HG03439 (cell line): ENCODE data around the gene AHSA1.

Source experiments
- ATAC-seq: cut with Tn5 transposase; IDR thresholded peaks from one replicate; pipeline ENCODE4 v1.9.1; 2021; ENCODE audit warnings: mild to moderate bottlenecking, moderate library complexity; ENCODE audit not compliant: unreplicated experiment

AHSA1 gene

DNA sequence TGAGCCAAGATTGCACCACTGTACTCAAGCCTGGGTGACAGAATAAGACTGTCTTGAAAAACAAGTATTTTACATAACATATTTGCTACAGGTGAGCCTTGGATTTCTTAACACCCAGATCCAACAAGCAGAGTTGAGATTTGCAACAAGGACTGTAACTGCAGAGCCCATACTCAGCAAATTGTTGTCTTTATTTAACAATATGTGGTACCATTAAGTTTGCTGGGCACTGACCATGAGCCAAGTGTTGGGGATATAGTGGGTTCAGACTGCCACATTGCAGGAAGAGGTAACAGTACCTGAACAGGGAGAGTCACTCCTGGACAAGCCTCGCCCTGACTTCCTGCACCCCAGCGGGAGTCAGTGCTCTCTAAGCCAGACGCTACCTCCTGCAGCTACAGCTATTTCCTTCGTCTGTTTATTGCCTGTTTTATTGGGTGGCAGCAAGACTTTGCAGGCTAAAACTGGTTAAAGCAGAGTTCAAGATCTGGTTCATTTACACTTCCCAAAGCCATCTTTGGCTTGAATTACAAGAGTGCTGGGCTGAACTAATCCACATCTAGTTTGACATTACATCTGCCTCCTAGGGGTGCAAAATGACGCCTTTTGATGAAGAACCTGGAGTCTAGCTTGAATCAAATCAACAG is 12.5 kb downstream of the AHSA1 start:
- ATAC-seq, result no peak

DNA sequence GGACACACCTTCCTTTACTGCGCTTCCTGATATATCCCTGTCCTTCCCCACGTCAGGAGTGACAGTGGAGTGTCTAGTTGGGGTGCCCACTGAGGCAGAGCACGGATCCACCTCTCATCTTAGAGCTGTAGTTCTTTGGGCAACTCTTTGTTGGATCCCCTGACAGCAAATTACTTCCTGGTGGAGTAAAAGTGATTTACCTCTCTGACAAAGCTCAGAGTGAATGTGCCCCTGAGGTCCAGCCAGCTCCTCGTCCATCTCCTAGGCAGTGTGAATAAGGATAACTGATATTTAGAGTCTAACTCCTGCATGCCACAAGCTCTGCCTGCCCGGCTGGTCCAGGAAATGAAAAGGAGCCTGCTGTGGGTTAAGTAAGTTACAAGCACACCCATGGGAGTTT is 16.0 kb downstream of the AHSA1 start:
- ATAC-seq, result no peak

DNA sequence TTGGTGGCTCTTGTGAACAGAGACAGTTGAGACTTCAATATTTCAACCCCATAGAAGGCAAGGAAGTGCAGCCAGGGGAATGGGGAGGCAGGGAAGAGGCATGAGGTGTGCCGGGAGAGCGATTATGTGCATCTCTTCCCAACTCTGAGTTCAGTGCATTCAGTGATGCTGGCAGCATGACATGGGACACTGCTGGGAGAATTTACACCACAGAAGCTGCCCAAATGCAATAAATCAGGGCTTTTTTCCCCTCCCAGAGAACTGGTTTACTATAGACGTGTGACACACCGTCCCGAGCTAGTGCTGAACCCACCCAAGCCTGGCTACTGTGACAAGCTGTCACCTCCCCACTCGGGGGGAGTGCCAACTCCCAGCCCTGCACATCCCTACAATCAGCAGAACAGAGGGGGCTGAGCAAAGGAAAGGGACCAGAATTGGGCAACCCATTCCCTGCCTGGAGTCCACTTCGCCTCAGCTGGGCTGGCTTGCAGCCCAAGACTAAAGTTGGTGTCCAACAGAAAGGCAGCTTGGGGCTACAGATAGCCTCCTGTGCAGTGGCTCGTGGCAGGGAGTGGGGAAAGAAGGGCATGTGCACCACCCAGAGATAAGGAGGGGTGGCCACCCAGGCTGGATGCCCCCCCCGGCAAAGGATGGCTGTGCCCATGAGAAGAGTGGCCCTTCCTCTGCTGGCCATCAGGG is 16.7 kb downstream of the AHSA1 start:
- no peak for ATAC-seq

GRCh38 chr14:77475432-77476115 is 17.7 kb downstream of the AHSA1 start:
- no peak for ATAC-seq

- no peak for ATAC-seq
These were observed 20.1 kb downstream of the AHSA1 start for GRCh38 chr14:77478029-77478428.

DNA sequence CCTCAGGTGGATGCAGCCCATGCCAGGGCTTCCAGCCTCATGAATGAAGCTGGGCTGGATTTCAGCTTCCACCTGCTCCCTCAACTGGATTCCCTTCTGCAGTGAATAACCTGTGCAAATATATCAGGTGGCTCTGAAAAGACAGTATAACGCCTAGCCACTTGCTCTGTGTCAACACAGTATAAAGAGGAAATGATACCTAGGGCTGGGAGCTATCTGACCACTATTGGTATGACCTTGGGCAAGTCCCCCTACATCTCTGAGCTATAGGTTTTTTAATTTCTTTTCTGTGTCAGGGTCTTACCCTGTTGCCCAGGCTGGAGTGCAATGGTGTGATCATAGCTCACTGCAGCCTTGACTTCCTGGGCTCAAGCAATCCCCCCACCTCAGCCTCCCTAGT is 20.9 kb downstream of the AHSA1 start:
- ATAC-seq, result peak; percentile 76

DNA sequence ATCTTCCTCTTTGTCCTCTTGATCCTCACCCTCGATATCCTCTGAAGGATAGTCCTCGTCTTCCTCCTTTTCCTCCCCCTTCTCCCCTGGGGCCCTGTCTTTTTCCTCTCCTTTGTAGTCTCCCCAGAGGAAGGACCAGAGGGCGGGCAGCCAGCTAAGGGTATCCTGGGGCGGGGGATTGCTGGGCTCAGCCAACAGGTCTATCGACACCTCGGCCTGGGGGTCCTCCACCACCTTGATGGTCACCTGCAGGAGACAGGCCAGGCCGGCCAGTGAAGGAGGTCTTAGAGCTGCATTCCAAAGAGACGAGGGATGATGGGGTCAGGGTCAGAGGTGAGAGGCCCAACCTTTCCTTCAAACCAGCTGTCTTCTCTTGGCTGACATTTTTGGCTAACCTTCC is 24.5 kb downstream of the AHSA1 start:
- ATAC-seq, result no peak

DNA sequence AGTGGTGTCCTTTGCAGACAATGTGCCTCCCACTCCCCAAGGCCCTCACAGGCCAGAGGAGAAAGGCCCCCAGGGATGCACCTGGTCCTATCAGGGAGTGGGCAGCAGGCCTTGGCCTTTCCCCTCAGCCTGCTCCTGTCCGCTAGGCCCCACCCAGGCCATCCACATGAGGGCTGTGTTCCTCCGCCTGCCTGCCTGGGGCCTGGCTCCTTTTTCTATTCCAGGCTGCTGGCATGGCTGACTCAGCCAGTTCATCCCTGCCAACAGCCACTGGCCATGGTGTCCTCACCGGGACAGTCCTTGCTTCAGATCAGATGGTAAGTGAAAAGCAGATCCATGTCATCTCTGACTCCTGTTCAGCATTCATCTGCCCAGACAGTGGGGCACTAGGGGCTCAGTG is 27.4 kb downstream of the AHSA1 start:
- no peak for ATAC-seq

DNA sequence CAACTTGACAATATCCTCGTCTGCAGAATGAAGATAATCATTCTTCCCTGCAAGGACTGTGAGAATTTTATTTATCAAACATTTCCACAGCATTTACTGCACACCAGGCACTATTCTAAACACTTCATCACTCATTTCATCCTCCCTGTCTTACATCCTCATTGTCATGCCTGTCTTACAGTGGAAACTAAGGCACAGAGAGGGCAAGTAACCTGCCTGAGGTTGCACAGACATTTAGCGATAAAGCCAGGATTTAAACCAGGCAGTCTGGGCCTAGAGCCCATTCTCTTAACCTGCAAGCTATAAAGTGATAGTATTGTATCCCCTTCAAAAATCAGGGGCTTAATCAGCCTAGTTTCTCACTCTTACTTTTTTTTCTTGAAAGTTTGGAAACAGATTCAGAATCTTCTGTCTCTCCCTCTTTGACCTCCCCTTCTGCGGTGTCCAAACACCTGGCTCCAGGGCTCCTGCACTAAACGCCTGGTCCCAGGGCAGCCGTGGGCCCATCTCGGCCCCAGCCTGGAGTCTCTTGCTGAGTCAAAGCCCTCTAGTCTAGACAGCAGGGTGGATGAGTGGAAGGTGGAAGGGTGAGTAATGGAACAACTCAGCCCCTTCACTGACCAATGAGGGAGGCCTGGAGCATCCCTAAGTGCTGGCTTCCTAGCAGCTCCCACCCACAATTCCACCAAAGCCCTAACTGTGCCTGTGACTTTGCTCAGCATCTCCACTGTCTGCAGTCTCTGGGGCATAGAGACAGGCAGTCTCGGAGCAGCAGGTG is 28.2 kb downstream of the AHSA1 start:
- ATAC-seq, result no peak

DNA sequence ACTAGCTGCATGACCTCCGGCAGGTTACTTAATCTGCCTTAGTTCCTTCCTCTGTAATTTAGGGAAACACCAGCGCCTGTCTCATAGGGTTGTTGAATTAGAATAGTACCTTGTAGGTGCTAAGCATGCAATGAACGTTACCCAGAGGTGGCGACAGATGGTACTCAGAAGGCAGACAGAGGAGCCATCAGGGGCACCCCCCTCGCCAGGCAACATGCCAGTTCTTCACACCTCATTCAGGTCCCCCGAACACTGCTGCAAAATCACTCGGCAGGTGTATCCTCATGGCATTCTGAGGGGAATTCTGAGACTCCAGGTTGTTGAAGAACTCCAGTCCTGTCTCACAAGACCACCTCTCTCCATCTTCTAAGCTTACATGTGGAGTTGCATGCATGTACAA is 30.7 kb downstream of the AHSA1 start:
- ATAC-seq, result no peak

DNA sequence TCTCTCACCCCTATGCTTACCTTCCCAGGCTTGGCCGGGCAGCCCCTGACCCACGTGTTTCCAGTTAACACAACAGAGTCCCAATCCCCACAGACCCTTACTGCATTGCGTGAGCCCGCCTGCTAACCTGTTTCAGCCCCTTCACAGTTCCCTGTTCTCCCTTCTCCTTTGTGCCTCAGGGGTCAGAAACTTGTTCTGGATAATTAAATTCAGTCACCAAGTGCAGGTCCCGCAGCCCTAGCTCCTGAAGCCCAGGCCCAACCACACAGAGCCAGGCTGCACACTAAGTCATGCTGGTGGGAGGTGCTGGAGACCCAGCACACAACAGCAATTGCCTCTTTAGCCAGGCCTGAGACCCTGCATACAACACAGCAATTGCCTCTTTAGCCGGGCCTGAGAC is 31.1 kb downstream of the AHSA1 start:
- ATAC-seq, result no peak

- ATAC-seq, result no peak
These were observed 32.6 kb downstream of the AHSA1 start for GRCh38 chr14:77490347-77490986.

- no peak for ATAC-seq
These were observed 33.2 kb downstream of the AHSA1 start for GRCh38 chr14:77491056-77491455.

DNA sequence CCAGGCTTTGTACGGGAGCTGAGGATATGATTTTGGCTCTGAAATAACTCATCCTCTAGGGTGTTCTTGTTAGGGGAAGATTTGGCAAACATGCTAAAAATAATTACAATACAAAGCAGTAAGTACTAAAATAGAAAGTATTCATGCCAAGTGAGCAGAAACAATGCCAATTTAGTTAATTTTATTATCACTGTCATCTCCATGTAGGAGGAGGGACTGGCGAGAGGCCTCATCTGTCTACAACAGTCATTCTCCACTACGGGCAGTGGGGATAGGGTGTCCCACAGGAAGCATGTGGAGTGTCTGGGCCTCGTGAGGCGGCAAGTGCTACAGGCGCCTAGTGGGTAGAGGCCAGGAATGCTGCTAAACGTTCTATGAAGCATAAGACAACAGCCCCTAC is 37.4 kb downstream of the AHSA1 start:
- ATAC-seq, result no peak

GRCh38 chr14:77498120-77498979 is 40.5 kb downstream of the AHSA1 start, which contains the start of gene ISM2:
Gene ISM2, minus strand, starts transcription at chr14:77498816. Its CDS starts 23 bp downstream, at chr14:77498793.
- ATAC-seq, result no peak

- no peak for ATAC-seq
These were observed 41.2 kb downstream of the AHSA1 start for GRCh38 chr14:77498984-77499527.

DNA sequence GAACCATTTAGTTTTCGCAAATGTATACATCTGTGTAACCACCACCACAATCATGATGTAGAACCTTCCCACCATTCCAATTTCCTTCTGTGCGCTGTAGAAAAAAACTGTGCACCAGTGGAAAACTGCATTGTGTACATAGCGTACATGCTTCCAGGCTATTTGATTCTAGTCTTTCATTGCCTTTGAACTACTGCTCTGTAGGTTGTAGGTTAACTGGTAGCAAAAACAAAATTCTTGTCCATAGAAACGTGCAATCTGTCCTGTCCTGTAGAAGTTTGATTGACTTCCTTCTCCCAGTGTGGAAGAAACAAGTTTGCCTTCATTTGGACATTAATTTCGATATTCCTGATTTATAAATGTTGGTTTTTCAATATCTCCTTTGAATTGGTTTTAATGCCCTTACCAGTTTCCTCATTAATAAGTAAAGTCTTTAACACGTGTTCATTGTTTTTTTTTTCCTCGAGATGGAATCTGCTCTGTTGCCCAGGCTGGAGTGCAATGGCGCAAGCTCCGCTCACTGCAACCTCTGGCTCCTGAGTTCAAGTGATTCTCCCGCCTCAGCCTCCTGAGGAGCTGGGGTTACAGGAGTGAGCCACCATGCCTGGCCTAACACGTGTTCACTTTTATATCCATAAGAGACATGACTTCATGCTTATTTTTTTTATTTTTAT is 44.4 kb downstream of the AHSA1 start:
- ATAC-seq, result no peak

GRCh38 chr14:77503138-77503537 is 45.2 kb downstream of the AHSA1 start:
- no peak for ATAC-seq

- no peak for ATAC-seq
These were observed 47.1 kb downstream of the AHSA1 start for GRCh38 chr14:77505031-77505430.
